Mesenteric fat pad (tissue), 1 donor: ENCODE measurements around the gene GDF10. TPM values are rescaled to one million over a fixed set of nuclear protein-coding genes. Genes with fewer than 3 reads are reported as not detected.
A peak's percentile ranks its signal among the peaks of the same experiment; 100 is the strongest.

Experiments used
- DNase-seq: peaks from one replicate; pipeline ENCODE4 v3.0.0-alpha.2; 2020; ENCODE audit warnings: low spot score
- total RNA-seq: library from RNA; stranded (reverse); fragmentation: NEBNext Ultra II Directional; extraction: Animal tissue kit (Norgen Biotek cat#: 25700); gene quantifications from one replicate; pipeline ENCODE4 v1.2.1, GENCODE V29; 2021
- donor health status: DM: yes; HTN: yes; CAD: no.

GDF10 gene
- total RNA-seq, 1 donor from 2014 or later = 0.26 TPM

- no peak for DNase-seq
Measured at GRCh38 chr10:47290338-47290737, 9.7 kb upstream of the GDF10 start.

- DNase-seq = peak; percentile 14
Measured at GRCh38 chr10:47291682-47292081, 8.3 kb upstream of the GDF10 start.

- peak; percentile 26 for DNase-seq
Measured at GRCh38 chr10:47294057-47294456, 5.9 kb upstream of the GDF10 start.

GRCh38 chr10:47294501-47294900, 5.5 kb upstream of the GDF10 start:
- DNase-seq = no peak

- DNase-seq = peak; percentile 69
Measured at GRCh38 chr10:47295411-47295810, 4.6 kb upstream of the GDF10 start.

- DNase-seq = peak; percentile 37
Measured at GRCh38 chr10:47296156-47296894, 3.7 kb upstream of the GDF10 start.

GRCh38 chr10:47296941-47297340, 3.1 kb upstream of the GDF10 start:
- no peak for DNase-seq

GRCh38 chr10:47297866-47298540, 2.0 kb upstream of the GDF10 start:
- peak; percentile 67 for DNase-seq

GRCh38 chr10:47298715-47299114, 1.3 kb upstream of the GDF10 start:
- DNase-seq = no peak

GRCh38 chr10:47300429-47300931, 483 bp downstream of the GDF10 start:
- DNase-seq = no peak

- no peak for DNase-seq
Measured at GRCh38 chr10:47301833-47302232, 1.8 kb downstream of the GDF10 start.

- no peak for DNase-seq
Measured at GRCh38 chr10:47303105-47303504, 3.1 kb downstream of the GDF10 start.

- no peak for DNase-seq
Measured at GRCh38 chr10:47303866-47304265, 3.9 kb downstream of the GDF10 start.

GRCh38 chr10:47305566-47305965, 5.6 kb downstream of the GDF10 start:
- no peak for DNase-seq

- no peak for DNase-seq
Measured at GRCh38 chr10:47306387-47307210, 6.6 kb downstream of the GDF10 start.

GRCh38 chr10:47307381-47307780, 7.4 kb downstream of the GDF10 start:
- no peak for DNase-seq

- DNase-seq = no peak
Measured at GRCh38 chr10:47308775-47309174, 8.8 kb downstream of the GDF10 start.

GRCh38 chr10:47309408-47310089, 9.6 kb downstream of the GDF10 start:
- DNase-seq = no peak

- DNase-seq = no peak
Measured at GRCh38 chr10:47310090-47310505, 10.1 kb downstream of the GDF10 start.

- DNase-seq = no peak
Measured at GRCh38 chr10:47311193-47311931, 11.4 kb downstream of the GDF10 start.
